Keratinocyte (primary cell): ENCODE data around the gene ARRDC1. TPM values are rescaled to one million over a fixed set of nuclear protein-coding genes. Genes with fewer than 3 reads are reported as not detected.

Experiments
- DNase-seq: peaks from one replicate; pipeline ENCODE4 v3.0.0-alpha.2; 2011; ENCODE audit warnings: low read depth, missing footprints, low spot score
- FAIRE-seq: peaks from 2 replicates; lab custom pipeline; 2011; peaks lifted over from hg19 to GRCh38; lab: Jason Lieb, UNC
- H2AFZ ChIP-seq: 2 replicates; pipeline ENCODE4 v1.6.0; 2012; ENCODE audit warnings: low read length, control low read depth, inconsistent platforms; ENCODE audit not compliant: control insufficient read depth
- H3K27ac ChIP-seq: 2 replicates; pipeline ENCODE4 v1.5.1; 2011; ENCODE audit warnings: low read length; ENCODE audit not compliant: control insufficient read depth, insufficient read depth
- H3K27me3 ChIP-seq: 3 replicates; pipeline ENCODE4 v1.6.0; 2011; ENCODE audit warnings: low read length; ENCODE audit not compliant: control insufficient read depth, insufficient read depth; ENCODE audit errors: extremely low read depth
- H3K36me3 ChIP-seq, 2 experiments: 2 replicates in 1 of 2; 3 replicates in 1 of 2; pipeline ENCODE4 v1.5.1; 2011; ENCODE audit warnings: low read length in 2 of 2, mild to moderate bottlenecking in 1 of 2; ENCODE audit not compliant: control insufficient read depth in 2 of 2, insufficient read depth in 2 of 2; ENCODE audit errors: extremely low read depth in 1 of 2
- H3K4me1 ChIP-seq: 3 replicates; pipeline ENCODE4 v1.5.1; 2011; ENCODE audit warnings: low read length; ENCODE audit not compliant: control insufficient read depth, insufficient read depth; ENCODE audit errors: extremely low read depth
- H3K4me2 ChIP-seq: 3 replicates; pipeline ENCODE4 v1.6.0; 2011; ENCODE audit warnings: low read depth, low read length; ENCODE audit not compliant: control insufficient read depth, insufficient read depth; ENCODE audit errors: extremely low read depth
- H3K4me3 ChIP-seq, 3 experiments: fragments of 200-600 bp in 1 of 3; sonication (generic) in 1 of 3; 2 replicates in 2 of 3; 3 replicates in 1 of 3; pipeline ENCODE4 v1.5.1; 2011 to 2016; ENCODE audit warnings: low read length in 3 of 3, mild to moderate bottlenecking in 3 of 3, control low read depth in 2 of 3, inconsistent platforms in 1 of 3, low read depth in 1 of 3, mixed read lengths in 1 of 3, mixed run types in 1 of 3, moderate library complexity in 1 of 3; ENCODE audit not compliant: control insufficient read depth in 2 of 3, insufficient read depth in 2 of 3; ENCODE audit errors: extremely low read depth in 1 of 3
- H3K79me2 ChIP-seq: 2 replicates; pipeline ENCODE4 v1.6.0; 2012; ENCODE audit warnings: low read length; ENCODE audit not compliant: control insufficient read depth, insufficient read depth
- H3K9ac ChIP-seq: 3 replicates; pipeline ENCODE4 v1.6.0; 2011; ENCODE audit warnings: low read length; ENCODE audit not compliant: control insufficient read depth, insufficient read depth; ENCODE audit errors: extremely low read depth
- H3K9me1 ChIP-seq: 3 replicates; pipeline ENCODE4 v1.6.0; 2011; ENCODE audit warnings: low read length; ENCODE audit not compliant: control insufficient read depth, insufficient read depth; ENCODE audit errors: extremely low read depth
- H3K9me3 ChIP-seq: 2 replicates; pipeline ENCODE4 v1.5.1; 2012; ENCODE audit warnings: low read depth, low read length; ENCODE audit not compliant: control insufficient read depth
- H4K20me1 ChIP-seq: 3 replicates; pipeline ENCODE4 v1.6.0; 2011; ENCODE audit warnings: low read length; ENCODE audit not compliant: control insufficient read depth, insufficient read depth; ENCODE audit errors: extremely low read depth
- CTCF ChIP-seq, 3 experiments: IDR thresholded peaks in 1 of 3; conservative IDR thresholded peaks in 1 of 3; optimal IDR thresholded peaks in 1 of 3; 2 replicates in 2 of 3; 3 replicates in 1 of 3; pipeline versions ENCODE3 to v1.5.1; 2011; ENCODE audit warnings: low read length in 3 of 3, mild to moderate bottlenecking in 3 of 3, moderate library complexity in 2 of 3, control low read depth in 1 of 3, inconsistent platforms in 1 of 3; ENCODE audit not compliant: insufficient read depth in 2 of 3; ENCODE audit errors: extremely low read depth in 1 of 3
- EZH2 ChIP-seq: IDR thresholded peaks from one replicate; pipeline ENCODE4 v1.6.1; 2012; ENCODE audit warnings: inconsistent platforms, mild to moderate bottlenecking, low read length, moderate library complexity
- dilution Hi-C: fragments of 300-500 bp; cut with MboI; formaldehyde crosslinking; loops from one replicate; pipeline ENCODE4 v1.7.0; 2020; ENCODE audit warnings: low sequenced_read_pairs; ENCODE audit not compliant: extremely low pct_ligation_motif_present
- polyA plus RNA-seq, 5 experiments: library from polyadenylated mRNA; depleted of rRNA in 3 of 5; stranded (reverse) in 3 of 5; stranded (forward) in 1 of 5; unstranded in 1 of 5; fragments of >200 nt; gene quantifications; 1 replicate in 1 of 5; 2 replicates in 3 of 5; 3 replicates in 1 of 5; pipeline versions ENCODE4 v1.2.1 to v1.2.3, GENCODE V29; 2011 to 2012; ENCODE audit warnings: missing spikeins in 2 of 5, low read depth in 1 of 5, low replicate concordance in 1 of 5

Gene ARRDC1
- polyA plus RNA-seq, 1 donor (not counting 4 experiments of a cell fraction or from before 2014, with no cell fraction given): 94.7 TPM

- Histone ChIP-seq H3K9me3 (no peaks in the 10 kb centered on the region), H3K9ac (peak overlapping the region; percentile 83), H3K79me2 (peaks cover 43% of the 10 kb centered on the region), H4K20me1 (peaks cover 11% of the 10 kb centered on the region), H3K36me3 (peaks cover 22 to 35% of the 10 kb centered on the region in 2 experiments), H3K27ac (peak overlapping the region; percentile 68), H3K9me1 (no peaks in the 10 kb centered on the region), H3K4me3 (peak overlapping the region; percentile 57 to 92 (median 90)), H3K4me1 (peaks cover 13% of the 10 kb centered on the region), H2AFZ (no peak overlapping the region), H3K4me2 (peak overlapping the region; percentile 97), H3K27me3 (no peaks in the 10 kb centered on the region)
- DNase-seq (no peak), FAIRE-seq (no peak)
- dilution Hi-C loops: no loop called here
- no peak for TF ChIP-seq CTCF (optimal IDR thresholded peaks at IDR 0.05 in 1 of 3, IDR thresholded peaks at IDR 0.05 in 1 of 3, conservative IDR thresholded peaks at IDR 0.05 in 1 of 3; ENCODE audit: extremely low read depth in 1 of 3, insufficient read depth in 2 of 3, low read length in 3 of 3)
- no peak for TF ChIP-seq EZH2
Measured at GRCh38 chr9:137589441-137590122, 15.9 kb upstream of the ARRDC1 start.

- dilution Hi-C loops: no loop called here
- Histone ChIP-seq H4K20me1 (peaks cover 11% of the 10 kb centered on the region), H3K79me2 (peaks cover 40% of the 10 kb centered on the region), H2AFZ (no peak overlapping the region), H3K27ac (no peak overlapping the region), H3K9ac (peak overlapping the region; percentile 83), H3K27me3 (no peaks in the 10 kb centered on the region), H3K9me1 (no peaks in the 10 kb centered on the region), H3K9me3 (no peaks in the 10 kb centered on the region), H3K4me2 (no peak overlapping the region), H3K4me1 (peaks cover 13% of the 10 kb centered on the region), H3K4me3 (peak overlapping the region in 1 of 3 experiments; percentile 57), H3K36me3 (peaks cover 22 to 31% of the 10 kb centered on the region in 2 experiments)
- DNase-seq: no peak
- no peak for FAIRE-seq
- TF ChIP-seq EZH2: no peak
- TF ChIP-seq CTCF (optimal IDR thresholded peaks at IDR 0.05 in 1 of 3, IDR thresholded peaks at IDR 0.05 in 1 of 3, conservative IDR thresholded peaks at IDR 0.05 in 1 of 3; ENCODE audit: extremely low read depth in 1 of 3, insufficient read depth in 2 of 3, low read length in 3 of 3): no peak
Measured at GRCh38 chr9:137590123-137590468, 15.4 kb upstream of the ARRDC1 start.
